GM18858 (cell line): ENCODE measurements around the gene TMUB1.

Source experiments
- ATAC-seq: cut with Tn5 transposase; IDR thresholded peaks from one replicate; pipeline ENCODE4 v1.9.1; 2021; ENCODE audit not compliant: unreplicated experiment

The TMUB1 gene

GRCh38 chr7:151083071-151083823, at the start of gene TMUB1:
TMUB1 (minus strand) TSS chr7:151083493; CDS start chr7:151082563, 930 bp downstream.
- ATAC-seq = peak; percentile 39

- ATAC-seq = no peak
These were observed 49.3 kb upstream of the TMUB1 start for GRCh38 chr7:151132461-151133205.

GRCh38 chr7:151131592-151132293, 48.5 kb upstream of the TMUB1 start:
- no peak for ATAC-seq

- ATAC-seq = no peak
These were observed 47.9 kb upstream of the TMUB1 start for GRCh38 chr7:151131224-151131591.

- no peak for ATAC-seq
These were observed 47.5 kb upstream of the TMUB1 start for GRCh38 chr7:151130741-151131157.

- no peak for ATAC-seq
These were observed 46.8 kb upstream of the TMUB1 start for GRCh38 chr7:151129960-151130591.

GRCh38 chr7:151129117-151129959, 46.0 kb upstream of the TMUB1 start:
- no peak for ATAC-seq

- ATAC-seq = no peak
These were observed 45.4 kb upstream of the TMUB1 start for GRCh38 chr7:151128716-151129115.

GRCh38 chr7:151128144-151128543, 44.9 kb upstream of the TMUB1 start:
- no peak for ATAC-seq

- ATAC-seq = no peak
These were observed 43.3 kb upstream of the TMUB1 start for GRCh38 chr7:151126491-151127137.

GRCh38 chr7:151125846-151126481, 42.7 kb upstream of the TMUB1 start:
- ATAC-seq = no peak

GRCh38 chr7:151125470-151125845, 42.2 kb upstream of the TMUB1 start:
- no peak for ATAC-seq

GRCh38 chr7:151124899-151125399, 41.7 kb upstream of the TMUB1 start:
- no peak for ATAC-seq

GRCh38 chr7:151124481-151124880, 41.2 kb upstream of the TMUB1 start:
- no peak for ATAC-seq

- ATAC-seq = peak; percentile 85
These were observed 40.6 kb upstream of the TMUB1 start for GRCh38 chr7:151123822-151124464.

GRCh38 chr7:151123158-151123821, 40.0 kb upstream of the TMUB1 start:
- ATAC-seq = no peak

- ATAC-seq = no peak
These were observed 39.5 kb upstream of the TMUB1 start for GRCh38 chr7:151122796-151123157.

- no peak for ATAC-seq
These were observed 39.0 kb upstream of the TMUB1 start for GRCh38 chr7:151122276-151122675.
